Measurements from ENCODE around the gene SHB.

SHB gene

GRCh38 chr9:38043931-38044623 lies 24.9 kb downstream of the SHB start:
- H3K4me1 ChIP-seq (ENCODE audit: control insufficient read depth, insufficient read depth, low read length), result peaks cover 19% of the 10 kb centered on the region
- H3K9me3 ChIP-seq (ENCODE audit: control insufficient read depth, insufficient read depth, low read length), result no peaks in the 10 kb centered on the region
- H3K36me3 ChIP-seq (ENCODE audit: control insufficient read depth, insufficient read depth, low read length), result peaks cover 4% of the 10 kb centered on the region
- no peak overlapping the region for H3K9ac ChIP-seq (ENCODE audit: low read depth, low read length)
- H3K27me3 ChIP-seq (ENCODE audit: control insufficient read depth, insufficient read depth, low read length), result no peaks in the 10 kb centered on the region
- H3K4me3 ChIP-seq (ENCODE audit: low read depth, low read length), result no peak overlapping the region

- no peak overlapping the region for H3K9ac ChIP-seq (ENCODE audit: low read depth, low read length)
- H3K36me3 ChIP-seq (ENCODE audit: control insufficient read depth, insufficient read depth, low read length), result peaks cover 4% of the 10 kb centered on the region
- H3K27me3 ChIP-seq (ENCODE audit: control insufficient read depth, insufficient read depth, low read length), result no peaks in the 10 kb centered on the region
- no peak overlapping the region for H3K4me3 ChIP-seq (ENCODE audit: low read depth, low read length)
- H3K4me1 ChIP-seq (ENCODE audit: control insufficient read depth, insufficient read depth, low read length), result peaks cover 26% of the 10 kb centered on the region
- H3K9me3 ChIP-seq (ENCODE audit: control insufficient read depth, insufficient read depth, low read length), result no peaks in the 10 kb centered on the region
These were observed 26.2 kb downstream of the SHB start for GRCh38 chr9:38042626-38043357.

GRCh38 chr9:38041564-38042243 lies 27.3 kb downstream of the SHB start:
- Histone ChIP-seq H3K27me3 (ENCODE audit: control insufficient read depth, insufficient read depth, low read length) (no peaks in the 10 kb centered on the region), H3K9ac (ENCODE audit: low read depth, low read length) (no peak overlapping the region), H3K4me1 (ENCODE audit: control insufficient read depth, insufficient read depth, low read length) (peaks cover 19% of the 10 kb centered on the region), H3K36me3 (ENCODE audit: control insufficient read depth, insufficient read depth, low read length) (peaks cover 4% of the 10 kb centered on the region), H3K9me3 (ENCODE audit: control insufficient read depth, insufficient read depth, low read length) (no peaks in the 10 kb centered on the region), H3K4me3 (ENCODE audit: low read depth, low read length) (no peak overlapping the region)

- no peak overlapping the region for H3K4me3 ChIP-seq (ENCODE audit: low read depth, low read length)
- no peaks in the 10 kb centered on the region for H3K27me3 ChIP-seq (ENCODE audit: control insufficient read depth, insufficient read depth, low read length)
- H3K9me3 ChIP-seq (ENCODE audit: control insufficient read depth, insufficient read depth, low read length), result no peaks in the 10 kb centered on the region
- H3K4me1 ChIP-seq (ENCODE audit: control insufficient read depth, insufficient read depth, low read length), result peaks cover 17% of the 10 kb centered on the region
- H3K9ac ChIP-seq (ENCODE audit: low read depth, low read length), result no peak overlapping the region
- H3K36me3 ChIP-seq (ENCODE audit: control insufficient read depth, insufficient read depth, low read length), result peaks cover 4% of the 10 kb centered on the region
These were observed 28.9 kb downstream of the SHB start for GRCh38 chr9:38039907-38040682.

GRCh38 chr9:38039090-38039906 lies 29.7 kb downstream of the SHB start:
- H3K27me3 ChIP-seq (ENCODE audit: control insufficient read depth, insufficient read depth, low read length), result no peaks in the 10 kb centered on the region
- H3K36me3 ChIP-seq (ENCODE audit: control insufficient read depth, insufficient read depth, low read length), result peaks cover 4% of the 10 kb centered on the region
- no peaks in the 10 kb centered on the region for H3K9me3 ChIP-seq (ENCODE audit: control insufficient read depth, insufficient read depth, low read length)
- no peak overlapping the region for H3K4me3 ChIP-seq (ENCODE audit: low read depth, low read length)
- H3K4me1 ChIP-seq (ENCODE audit: control insufficient read depth, insufficient read depth, low read length), result peaks cover 17% of the 10 kb centered on the region
- H3K9ac ChIP-seq (ENCODE audit: low read depth, low read length), result peak overlapping the region; percentile 12

GRCh38 chr9:38038307-38039089 lies 30.5 kb downstream of the SHB start:
- Histone ChIP-seq H3K27me3 (ENCODE audit: control insufficient read depth, insufficient read depth, low read length) (no peaks in the 10 kb centered on the region), H3K9me3 (ENCODE audit: control insufficient read depth, insufficient read depth, low read length) (no peaks in the 10 kb centered on the region), H3K4me3 (ENCODE audit: low read depth, low read length) (no peak overlapping the region), H3K4me1 (ENCODE audit: control insufficient read depth, insufficient read depth, low read length) (peaks cover 17% of the 10 kb centered on the region), H3K36me3 (ENCODE audit: control insufficient read depth, insufficient read depth, low read length) (peaks cover 4% of the 10 kb centered on the region), H3K9ac (ENCODE audit: low read depth, low read length) (no peak overlapping the region)

GRCh38 chr9:38037981-38038306 lies 31.1 kb downstream of the SHB start:
- no peaks in the 10 kb centered on the region for H3K27me3 ChIP-seq (ENCODE audit: control insufficient read depth, insufficient read depth, low read length)
- no peaks in the 10 kb centered on the region for H3K9me3 ChIP-seq (ENCODE audit: control insufficient read depth, insufficient read depth, low read length)
- H3K4me1 ChIP-seq (ENCODE audit: control insufficient read depth, insufficient read depth, low read length), result peaks cover 17% of the 10 kb centered on the region
- H3K36me3 ChIP-seq (ENCODE audit: control insufficient read depth, insufficient read depth, low read length), result peaks cover 4% of the 10 kb centered on the region
- no peak overlapping the region for H3K9ac ChIP-seq (ENCODE audit: low read depth, low read length)
- H3K4me3 ChIP-seq (ENCODE audit: low read depth, low read length), result no peak overlapping the region

- H3K36me3 ChIP-seq (ENCODE audit: control insufficient read depth, insufficient read depth, low read length), result peaks cover 4% of the 10 kb centered on the region
- no peak overlapping the region for H3K9ac ChIP-seq (ENCODE audit: low read depth, low read length)
- no peaks in the 10 kb centered on the region for H3K9me3 ChIP-seq (ENCODE audit: control insufficient read depth, insufficient read depth, low read length)
- peaks cover 17% of the 10 kb centered on the region for H3K4me1 ChIP-seq (ENCODE audit: control insufficient read depth, insufficient read depth, low read length)
- H3K4me3 ChIP-seq (ENCODE audit: low read depth, low read length), result no peak overlapping the region
- H3K27me3 ChIP-seq (ENCODE audit: control insufficient read depth, insufficient read depth, low read length), result no peaks in the 10 kb centered on the region
These were observed 32.5 kb downstream of the SHB start for GRCh38 chr9:38036359-38037084.

GRCh38 chr9:38035873-38036272 lies 33.2 kb downstream of the SHB start:
- peaks cover 17% of the 10 kb centered on the region for H3K4me1 ChIP-seq (ENCODE audit: control insufficient read depth, insufficient read depth, low read length)
- H3K9ac ChIP-seq (ENCODE audit: low read depth, low read length), result no peak overlapping the region
- H3K9me3 ChIP-seq (ENCODE audit: control insufficient read depth, insufficient read depth, low read length), result no peaks in the 10 kb centered on the region
- no peak overlapping the region for H3K4me3 ChIP-seq (ENCODE audit: low read depth, low read length)
- H3K27me3 ChIP-seq (ENCODE audit: control insufficient read depth, insufficient read depth, low read length), result no peaks in the 10 kb centered on the region
- peaks cover 4% of the 10 kb centered on the region for H3K36me3 ChIP-seq (ENCODE audit: control insufficient read depth, insufficient read depth, low read length)

- Histone ChIP-seq H3K9me3 (ENCODE audit: control insufficient read depth, insufficient read depth, low read length) (no peaks in the 10 kb centered on the region), H3K9ac (ENCODE audit: low read depth, low read length) (no peak overlapping the region), H3K36me3 (ENCODE audit: control insufficient read depth, insufficient read depth, low read length) (no peaks in the 10 kb centered on the region), H3K4me3 (ENCODE audit: low read depth, low read length) (no peak overlapping the region), H3K27me3 (ENCODE audit: control insufficient read depth, insufficient read depth, low read length) (no peaks in the 10 kb centered on the region), H3K4me1 (ENCODE audit: control insufficient read depth, insufficient read depth, low read length) (peaks cover 12% of the 10 kb centered on the region)
These were observed 35.1 kb downstream of the SHB start for GRCh38 chr9:38033941-38034340.
